ENCODE results near the gene EEFSEC. TPM values are rescaled to one million over a fixed set of nuclear protein-coding genes. Genes with fewer than 3 reads are reported as not detected.

Gene EEFSEC
- total and polyA plus RNA-seq, 2 experiments from 2014 or later, result 26.7 to 47.9 TPM

DNA sequence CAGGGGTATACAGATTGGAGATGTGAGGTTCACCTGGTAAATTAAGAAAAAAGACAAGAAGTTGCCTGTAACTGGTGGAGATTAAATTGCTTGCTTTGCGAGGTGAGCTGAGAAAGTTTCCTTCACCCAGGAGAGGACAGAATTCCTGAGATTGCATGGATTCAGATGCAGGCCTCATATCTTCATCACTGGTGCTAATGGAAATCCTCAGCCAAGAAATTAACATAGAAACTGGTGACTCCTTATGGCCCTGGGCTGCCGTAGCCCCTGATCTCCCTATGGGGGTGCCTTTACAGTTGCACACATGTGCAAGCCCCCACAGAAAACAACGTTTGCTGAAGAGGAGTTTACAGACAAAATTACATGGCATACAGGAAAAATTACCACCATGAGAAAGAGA lies 68.0 kb downstream of the EEFSEC start:
- no peak overlapping the region for H3K27ac ChIP-seq
- TF ChIP-seq, protein P1, sequence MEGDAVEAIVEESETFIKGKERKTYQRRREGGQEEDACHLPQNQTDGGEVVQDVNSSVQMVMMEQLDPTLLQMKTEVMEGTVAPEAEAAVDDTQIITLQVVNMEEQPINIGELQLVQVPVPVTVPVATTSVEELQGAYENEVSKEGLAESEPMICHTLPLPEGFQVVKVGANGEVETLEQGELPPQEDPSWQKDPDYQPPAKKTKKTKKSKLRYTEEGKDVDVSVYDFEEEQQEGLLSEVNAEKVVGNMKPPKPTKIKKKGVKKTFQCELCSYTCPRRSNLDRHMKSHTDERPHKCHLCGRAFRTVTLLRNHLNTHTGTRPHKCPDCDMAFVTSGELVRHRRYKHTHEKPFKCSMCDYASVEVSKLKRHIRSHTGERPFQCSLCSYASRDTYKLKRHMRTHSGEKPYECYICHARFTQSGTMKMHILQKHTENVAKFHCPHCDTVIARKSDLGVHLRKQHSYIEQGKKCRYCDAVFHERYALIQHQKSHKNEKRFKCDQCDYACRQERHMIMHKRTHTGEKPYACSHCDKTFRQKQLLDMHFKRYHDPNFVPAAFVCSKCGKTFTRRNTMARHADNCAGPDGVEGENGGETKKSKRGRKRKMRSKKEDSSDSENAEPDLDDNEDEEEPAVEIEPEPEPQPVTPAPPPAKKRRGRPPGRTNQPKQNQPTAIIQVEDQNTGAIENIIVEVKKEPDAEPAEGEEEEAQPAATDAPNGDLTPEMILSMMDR (IDR thresholded peaks at IDR 0.05; ENCODE audit: low read depth, low read length), result no peak
- H3K4me1 ChIP-seq (ENCODE audit: low read depth), result peaks cover 19% of the 10 kb centered on the region
- H3K4me3 ChIP-seq, result no peak overlapping the region
- no peaks in the 10 kb centered on the region for H3K27me3 ChIP-seq
- H3K9me3 ChIP-seq (ENCODE audit: low read depth), result no peaks in the 10 kb centered on the region
- H3K36me3 ChIP-seq, result no peaks in the 10 kb centered on the region
- no peak for DNase-seq (ENCODE audit: low read depth in 1 of 2, low spot score in 1 of 2)

DNA sequence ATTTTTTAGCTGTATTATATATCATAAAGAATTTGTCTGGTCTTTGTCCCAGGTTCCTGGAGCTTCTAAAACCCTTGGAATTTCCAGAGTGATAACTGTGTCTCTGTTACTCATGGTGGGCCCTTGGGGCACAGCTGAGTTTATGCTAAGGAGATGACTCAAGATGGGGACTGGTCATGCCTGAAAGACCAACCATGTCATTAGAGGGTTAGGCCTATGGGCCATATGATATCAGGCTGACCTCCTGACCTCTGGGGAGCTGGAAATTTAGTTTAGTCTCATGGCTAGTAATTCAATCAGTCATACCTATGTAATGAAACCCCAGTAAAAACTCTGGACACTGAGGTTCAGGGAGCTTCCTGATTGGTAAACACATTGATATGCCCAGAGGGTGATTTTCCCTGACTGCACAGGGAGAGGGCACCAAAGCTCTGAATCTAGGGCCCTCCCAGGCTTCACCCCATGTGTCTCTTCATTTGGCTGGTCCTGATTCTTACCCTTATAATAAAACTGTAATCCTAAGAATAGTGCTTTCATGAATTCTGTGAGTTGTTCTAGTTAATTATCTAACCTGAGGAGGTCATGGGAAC lies 69.6 kb downstream of the EEFSEC start:
- Histone ChIP-seq H3K4me3 (no peak overlapping the region), H3K9me3 (ENCODE audit: low read depth) (no peaks in the 10 kb centered on the region), H3K4me1 (ENCODE audit: low read depth) (peaks cover 17% of the 10 kb centered on the region), H3K27me3 (no peaks in the 10 kb centered on the region), H3K27ac (no peak overlapping the region), H3K36me3 (no peaks in the 10 kb centered on the region)
- no peak for DNase-seq (ENCODE audit: low read depth in 1 of 2, low spot score in 1 of 2)
- TF ChIP-seq, protein P1 (IDR thresholded peaks at IDR 0.05; ENCODE audit: low read depth, low read length), result no peak

DNA sequence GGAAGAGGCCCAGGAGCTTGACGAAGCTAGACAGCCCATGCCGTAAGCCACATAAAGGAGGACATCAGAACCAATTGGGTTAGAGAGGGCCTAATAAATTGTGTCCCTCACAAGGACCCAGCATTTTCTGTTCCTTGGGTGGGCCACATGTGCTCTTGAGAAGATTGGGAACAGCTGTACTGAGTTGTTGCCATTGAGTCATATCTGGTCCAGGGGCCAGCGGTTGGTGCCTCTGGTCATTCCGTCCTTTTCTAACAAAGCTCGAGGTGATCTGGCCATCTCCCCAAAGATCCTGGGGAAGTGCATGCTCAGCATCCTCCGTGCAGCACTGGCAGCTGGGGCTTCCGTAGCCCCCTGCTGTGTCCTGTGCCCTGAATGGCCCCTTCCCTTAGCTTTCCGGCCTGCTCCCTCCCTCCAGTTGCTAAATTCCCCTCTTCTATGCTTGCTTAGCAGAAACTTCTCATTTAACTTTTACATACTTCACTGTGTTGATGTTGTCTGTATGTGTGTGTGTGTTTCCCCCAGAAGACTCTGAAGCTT lies 73.0 kb downstream of the EEFSEC start:
- no peak for DNase-seq (ENCODE audit: low read depth in 1 of 2, low spot score in 1 of 2)
- H3K4me3 ChIP-seq, result no peak overlapping the region
- TF ChIP-seq, protein P1 (IDR thresholded peaks at IDR 0.05; ENCODE audit: low read depth, low read length), result no peak

DNA sequence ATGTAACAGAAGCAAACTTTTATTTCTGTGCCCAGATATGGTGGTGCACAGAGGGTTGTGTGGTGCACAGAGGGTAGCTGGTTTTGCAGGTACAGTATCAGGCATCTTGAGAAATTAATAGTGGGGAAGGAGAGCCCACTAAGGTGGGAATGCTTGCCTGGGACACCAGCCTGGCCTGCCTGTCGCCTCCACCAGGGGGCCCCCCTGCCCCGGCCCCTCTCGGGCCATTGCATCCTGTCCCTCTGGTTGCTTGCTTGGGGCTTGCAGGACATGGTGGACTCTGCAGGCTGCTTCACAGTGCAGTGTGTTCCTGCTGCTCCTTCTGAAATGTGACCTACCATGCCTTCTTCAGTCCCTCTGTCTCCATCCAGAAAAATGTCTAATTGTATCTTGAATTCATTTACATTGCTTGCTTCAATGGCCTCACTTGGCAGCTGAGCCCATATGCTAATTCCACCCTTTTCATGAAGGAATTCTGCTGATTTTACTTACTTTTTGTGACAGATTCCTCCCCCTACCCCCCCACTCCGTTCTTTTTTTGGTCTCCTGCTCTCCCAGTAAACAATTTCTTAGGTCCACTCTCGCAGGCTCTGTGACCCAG lies 73.6 kb downstream of the EEFSEC start:
- Histone ChIP-seq H3K27ac (no peak overlapping the region), H3K4me3 (no peak overlapping the region), H3K36me3 (no peaks in the 10 kb centered on the region), H3K4me1 (ENCODE audit: low read depth) (peaks cover 18% of the 10 kb centered on the region), H3K9me3 (ENCODE audit: low read depth) (no peaks in the 10 kb centered on the region), H3K27me3 (no peaks in the 10 kb centered on the region)
- peak; percentile 39 to 58 for DNase-seq (ENCODE audit: low read depth in 1 of 2, low spot score in 1 of 2)
- TF ChIP-seq, protein P1 (IDR thresholded peaks at IDR 0.05; ENCODE audit: low read depth, low read length), result peak; percentile 95

More for the DNA sequence above, 73.0 kb downstream of the EEFSEC start:
- Histone ChIP-seq H3K4me1 (ENCODE audit: low read depth) (peaks cover 13% of the 10 kb centered on the region), H3K9me3 (ENCODE audit: low read depth) (no peaks in the 10 kb centered on the region), H3K27me3 (no peaks in the 10 kb centered on the region), H3K27ac (no peak overlapping the region), H3K36me3 (no peaks in the 10 kb centered on the region)

DNA sequence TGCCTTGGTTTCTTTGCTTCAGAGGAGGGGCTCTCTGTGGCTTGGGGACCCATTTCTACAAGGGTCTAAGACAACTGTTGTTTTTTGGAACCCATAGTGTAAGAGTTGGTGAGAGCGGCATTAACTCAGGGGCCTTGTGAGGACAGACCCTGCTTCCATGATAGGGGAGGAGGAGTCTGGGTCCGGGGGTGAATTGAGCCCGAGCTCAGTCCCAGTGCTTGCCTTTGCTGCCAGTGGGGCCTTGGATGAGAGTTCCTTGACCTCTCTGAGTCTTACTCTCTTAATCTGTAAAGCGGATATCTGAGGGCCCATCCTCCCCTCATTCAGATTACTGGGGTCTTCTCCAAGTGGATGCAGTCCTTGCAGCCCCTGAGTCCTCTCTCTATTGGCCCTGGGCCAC lies 74.2 kb downstream of the EEFSEC start:
- Histone ChIP-seq H3K4me3 (no peak overlapping the region), H3K27me3 (no peaks in the 10 kb centered on the region), H3K9me3 (ENCODE audit: low read depth) (no peaks in the 10 kb centered on the region), H3K4me1 (ENCODE audit: low read depth) (peaks cover 24% of the 10 kb centered on the region), H3K36me3 (no peaks in the 10 kb centered on the region), H3K27ac (no peak overlapping the region)
- TF ChIP-seq, protein P1 (IDR thresholded peaks at IDR 0.05; ENCODE audit: low read depth, low read length), result no peak
- DNase-seq (ENCODE audit: low read depth in 1 of 2, low spot score in 1 of 2), result no peak

Measured in cardiac muscle cell (in vitro differentiated cells and primary cell).